Left renal cortex interstitium (tissue), 4 donors: Measurements from ENCODE around the gene CTBS. TPM values are rescaled to one million over a fixed set of nuclear protein-coding genes. Genes with fewer than 3 reads are reported as not detected.
A peak's percentile ranks its signal among the peaks of the same experiment; 100 is the strongest.

Experiments
- DNase-seq, 4 donors: peaks; one replicate each; pipeline ENCODE4 v3.0.0-alpha.2; 2013; ENCODE audit warnings: low read depth in 4 of 4, low spot score in 2 of 4, missing footprints in 1 of 4
- polyA plus RNA-seq, 4 donors: library from polyadenylated mRNA; unstranded; fragments of 120-200 nt; gene quantifications; one replicate each; pipeline ENCODE4 v1.2.1, GENCODE V29; 2013; ENCODE audit not compliant: insufficient read length in 4 of 4

The CTBS gene
- polyA plus RNA-seq, 4 donors = 23.3 to 26.6 (median 23.9) TPM

DNA sequence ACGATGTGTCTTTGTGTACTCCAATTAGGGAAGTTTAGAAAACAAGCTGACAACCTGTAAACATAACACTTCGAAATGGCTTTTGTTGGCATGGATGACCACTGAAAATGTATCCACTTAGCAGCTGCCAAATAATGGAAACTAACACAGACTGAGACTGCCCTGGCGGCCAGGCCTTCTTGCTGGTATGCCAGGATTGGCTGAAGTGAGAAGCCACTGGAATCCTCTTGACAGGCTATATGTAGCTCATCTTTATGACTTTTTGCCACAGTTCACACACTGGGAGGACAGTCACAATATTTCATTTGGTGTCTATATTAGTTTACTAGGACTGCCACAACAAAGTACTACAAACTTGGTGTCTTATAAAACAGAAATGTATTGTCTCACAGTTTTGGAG is 12.9 kb upstream of the CTBS start:
- DNase-seq = no peak

DNA sequence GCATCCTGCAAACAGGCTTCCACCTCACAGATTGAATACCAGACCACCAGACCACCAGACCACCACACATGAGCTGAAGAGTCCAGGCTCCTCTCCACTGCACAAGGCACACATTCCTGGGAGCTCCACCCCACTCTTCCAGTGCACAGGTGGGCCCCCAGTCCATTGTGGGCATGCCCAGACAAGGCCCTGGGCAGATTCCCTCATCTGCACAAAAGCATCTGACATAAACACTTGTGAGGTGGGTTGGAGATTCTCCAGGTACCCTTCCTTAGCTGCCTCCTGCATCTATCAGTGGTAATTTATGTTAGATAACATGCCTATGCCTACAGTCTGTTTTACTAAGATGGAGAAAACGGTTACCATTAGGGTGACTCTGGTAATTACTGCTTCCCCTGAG is 11.6 kb upstream of the CTBS start:
- no peak for DNase-seq

DNA sequence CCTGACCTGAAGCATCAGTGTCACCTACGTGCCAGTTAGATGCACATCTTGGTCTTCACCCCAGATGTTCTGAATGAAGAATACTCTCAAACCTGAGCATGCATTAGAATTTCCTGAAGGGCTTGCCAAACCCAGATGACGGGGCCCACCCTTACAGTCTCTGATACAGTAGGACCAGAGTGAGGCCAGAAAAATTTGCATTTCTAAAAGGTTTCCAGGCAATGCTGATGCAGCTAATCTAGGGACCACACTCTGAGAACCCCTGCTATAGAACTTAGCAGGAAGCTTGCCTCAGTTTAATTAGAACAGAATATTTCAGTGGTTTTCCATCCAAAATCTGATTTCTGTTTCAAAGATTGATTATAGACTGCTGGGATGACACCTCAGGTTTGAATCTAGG is 9.9 kb upstream of the CTBS start:
- no peak for DNase-seq

DNA sequence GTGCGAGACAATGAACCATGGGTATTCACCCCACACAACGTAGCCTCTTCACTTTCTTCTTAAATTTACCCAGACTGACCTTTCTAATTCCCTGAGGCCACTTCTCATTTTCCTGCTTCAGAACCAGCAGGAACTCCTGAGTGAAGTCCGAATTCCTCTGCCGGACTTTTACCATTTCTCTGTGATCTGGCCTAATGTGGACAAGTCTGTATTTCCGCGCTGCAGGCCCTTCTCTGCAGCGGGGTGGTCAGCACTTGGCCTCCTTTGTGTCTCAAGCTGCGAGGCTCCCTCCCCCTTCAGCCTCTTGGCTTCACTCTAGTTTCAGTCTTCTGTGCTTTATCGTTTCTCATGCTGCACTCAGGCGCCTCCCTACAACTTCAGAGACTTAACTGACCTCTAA is 9.4 kb upstream of the CTBS start:
- no peak for DNase-seq

DNA sequence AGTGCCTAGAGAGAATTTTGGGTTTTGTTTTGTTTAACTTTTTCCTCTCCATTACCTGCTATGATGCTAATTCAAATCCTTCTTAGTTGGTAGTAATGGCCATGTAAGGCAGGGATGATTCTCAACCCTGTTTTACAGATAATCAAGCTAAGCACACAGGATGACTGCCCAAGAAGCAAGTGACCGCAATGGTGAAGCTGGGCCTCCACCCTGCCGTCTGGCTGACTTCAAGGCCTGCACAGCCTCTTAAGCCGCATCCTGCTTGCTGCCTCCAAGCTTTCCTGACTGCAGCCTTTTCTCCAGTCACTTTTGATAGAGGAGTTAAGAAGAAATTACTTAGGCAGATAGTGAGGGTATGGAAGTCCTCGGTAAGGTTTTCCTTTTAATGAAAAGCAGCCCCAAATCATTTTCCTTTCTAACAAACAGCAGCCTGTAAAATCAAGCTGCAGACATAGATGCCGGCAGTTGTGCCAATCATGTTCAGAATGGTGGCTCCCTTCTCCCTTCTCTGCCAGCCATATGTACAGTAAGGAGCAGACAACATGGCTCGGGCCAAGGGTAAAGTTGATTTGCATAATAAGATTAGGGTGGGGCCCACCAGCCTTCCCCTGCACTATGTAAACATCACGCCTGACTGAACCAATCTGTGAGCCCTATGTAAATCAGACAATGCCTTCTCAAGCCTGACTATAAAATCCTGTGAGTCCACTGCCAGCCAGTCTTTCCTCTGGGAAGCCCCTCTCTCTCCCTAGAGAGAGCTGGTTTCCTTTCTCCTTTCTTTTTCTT is 8.8 kb upstream of the CTBS start:
- peak in 1 of 4 donors; percentile 11 for DNase-seq

DNA sequence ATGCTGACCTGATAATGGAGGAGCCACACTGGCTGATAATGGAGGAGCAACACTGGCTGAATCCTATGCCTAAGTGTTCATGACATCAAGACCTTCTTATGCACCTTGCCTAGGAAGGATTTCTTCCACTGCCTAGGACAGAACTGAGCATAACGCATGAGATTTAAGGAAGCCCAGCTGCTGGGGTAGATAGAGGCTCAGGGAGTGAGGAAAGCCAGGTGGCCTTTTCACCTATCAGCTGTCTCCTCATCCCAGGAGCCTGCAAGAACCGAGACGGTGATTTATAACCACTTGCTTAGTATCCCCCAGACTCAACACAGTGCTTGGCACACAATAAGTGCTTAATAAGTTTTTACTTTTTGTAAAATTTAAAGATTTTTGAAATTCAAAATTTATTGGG is 7.4 kb upstream of the CTBS start:
- no peak for DNase-seq

DNA sequence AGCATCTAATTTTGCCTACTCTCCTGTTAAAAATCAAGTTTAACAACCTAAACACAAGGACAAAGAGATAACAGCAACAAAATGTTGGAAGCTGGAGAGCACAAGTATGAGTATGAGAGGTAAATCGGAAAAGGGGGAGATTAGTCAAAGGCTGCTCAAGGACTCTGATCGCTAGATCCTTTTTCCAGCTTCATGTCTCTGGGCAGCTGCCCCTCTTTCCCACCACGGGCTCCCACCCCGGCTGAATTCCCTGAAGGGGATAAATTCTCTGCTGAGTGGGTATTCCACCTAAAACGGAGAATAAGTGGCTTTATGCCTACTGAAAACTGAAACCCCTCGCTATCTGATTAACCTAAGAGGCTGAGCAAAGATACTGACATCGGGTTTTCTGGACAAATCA is 696 bp upstream of the CTBS start:
- peak in 1 of 4 donors; percentile 10 for DNase-seq

DNA sequence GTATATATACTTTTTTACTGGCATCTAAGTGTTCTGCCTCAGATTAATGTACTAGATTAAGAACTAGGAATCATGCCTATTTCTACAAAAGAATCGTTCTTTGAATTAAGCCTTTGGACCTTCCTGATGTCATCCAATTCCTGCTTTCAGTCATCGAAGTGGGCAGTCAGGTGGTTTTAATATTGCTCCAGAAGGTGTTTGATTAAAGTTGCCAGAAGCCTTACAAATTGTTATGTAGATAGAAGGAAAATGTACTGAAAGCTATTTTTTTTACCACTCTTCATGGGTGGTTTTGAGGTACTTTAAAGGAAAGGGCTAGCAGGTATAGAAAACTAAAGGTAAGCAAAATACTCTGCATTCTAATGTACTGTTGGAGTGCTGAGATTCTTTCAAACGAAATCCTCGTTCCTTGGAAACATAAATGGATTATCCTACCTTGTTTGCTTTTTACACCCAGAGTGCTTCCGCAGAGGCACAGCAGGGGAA is 716 bp downstream of the CTBS start:
- peak in 1 of 4 donors; percentile 8 for DNase-seq

DNA sequence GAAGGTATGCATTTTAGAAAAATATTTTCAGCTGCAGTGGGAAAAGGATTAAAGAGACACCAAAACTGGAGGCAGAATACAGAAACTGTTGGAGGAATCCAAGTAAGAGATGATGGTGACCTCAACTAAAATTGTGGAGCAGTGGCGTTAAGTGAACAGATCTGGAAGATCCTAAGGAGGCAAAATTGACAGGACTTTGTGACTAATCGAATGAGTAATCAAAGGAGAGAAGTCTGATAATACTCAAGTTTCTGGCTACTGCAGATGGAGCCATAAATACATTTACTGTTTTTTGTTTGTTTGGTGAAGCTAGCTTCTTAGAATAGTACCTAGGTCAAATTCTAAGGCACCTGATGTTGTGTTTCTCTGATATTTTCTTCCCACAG is 3.1 kb downstream of the CTBS start:
- no peak for DNase-seq

DNA sequence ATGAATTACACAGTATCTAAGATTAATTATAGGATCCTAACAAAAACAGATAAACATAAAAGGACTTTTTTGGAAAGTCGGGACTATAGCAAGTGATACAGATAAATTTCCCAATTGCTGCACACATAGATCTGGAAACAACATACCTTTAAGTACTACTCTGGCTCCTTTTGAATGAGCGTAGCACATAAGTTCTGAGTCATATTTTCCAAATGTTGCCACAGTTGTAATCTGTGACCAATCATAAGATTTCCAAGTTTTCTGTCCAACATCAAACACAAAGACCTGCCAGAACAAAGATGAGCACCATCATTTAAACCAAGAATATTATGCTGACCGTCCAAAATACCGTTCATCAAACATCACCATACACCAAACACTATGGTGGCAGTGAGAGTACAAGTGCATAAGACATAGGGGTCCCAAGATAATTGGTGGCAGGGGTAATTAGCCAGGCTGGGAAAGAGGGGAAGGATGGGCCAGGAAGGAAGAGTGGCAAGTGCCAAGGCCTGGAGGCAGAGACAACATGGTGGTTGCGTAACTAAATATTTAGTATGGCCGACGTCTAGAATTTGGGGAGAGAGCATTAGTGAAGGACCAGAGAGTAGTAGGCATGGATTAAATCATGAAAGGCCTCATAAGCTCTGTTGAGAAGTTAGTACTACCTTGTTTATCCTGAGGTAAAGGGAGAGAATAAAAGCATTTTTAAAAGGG is 3.6 kb downstream of the CTBS start:
- DNase-seq = no peak

DNA sequence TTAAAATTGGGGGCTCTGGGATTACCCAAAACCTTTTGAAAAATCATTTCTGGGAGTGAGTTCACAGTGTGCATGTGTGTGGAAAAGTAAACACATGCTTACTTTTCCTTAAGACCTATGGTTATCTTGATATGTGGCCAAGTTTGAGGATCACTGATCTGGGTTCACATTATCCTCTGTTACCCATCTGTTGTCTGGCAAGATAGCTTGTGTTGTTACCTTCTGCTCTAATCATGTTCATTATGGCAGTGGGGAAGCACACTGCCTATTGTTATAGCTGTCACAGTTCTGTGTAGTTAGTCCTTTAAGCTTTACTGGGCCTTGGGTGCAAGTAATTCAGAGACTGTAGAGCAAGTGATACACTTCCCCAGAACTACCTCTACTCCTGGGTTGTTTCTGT is 5.0 kb downstream of the CTBS start:
- DNase-seq = no peak

DNA sequence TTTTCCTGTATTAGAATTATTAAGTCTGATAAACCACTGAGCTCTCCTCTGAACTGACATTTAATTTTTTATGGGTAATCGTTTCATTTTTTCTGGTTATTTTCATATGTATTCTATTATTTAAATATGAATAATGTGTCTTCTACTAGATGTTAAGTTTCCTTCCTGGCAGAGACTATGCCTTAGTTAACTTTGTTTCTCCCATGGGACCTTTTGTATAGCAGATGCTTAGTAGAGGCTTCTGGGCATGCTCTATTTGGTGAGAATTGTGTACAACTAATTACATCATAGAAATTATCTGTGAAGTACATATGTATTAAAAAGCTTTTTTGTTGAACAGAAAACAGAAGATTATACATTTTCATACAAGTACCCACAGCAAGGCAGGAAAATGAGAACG is 23.4 kb downstream of the CTBS start:
- no peak for DNase-seq

DNA sequence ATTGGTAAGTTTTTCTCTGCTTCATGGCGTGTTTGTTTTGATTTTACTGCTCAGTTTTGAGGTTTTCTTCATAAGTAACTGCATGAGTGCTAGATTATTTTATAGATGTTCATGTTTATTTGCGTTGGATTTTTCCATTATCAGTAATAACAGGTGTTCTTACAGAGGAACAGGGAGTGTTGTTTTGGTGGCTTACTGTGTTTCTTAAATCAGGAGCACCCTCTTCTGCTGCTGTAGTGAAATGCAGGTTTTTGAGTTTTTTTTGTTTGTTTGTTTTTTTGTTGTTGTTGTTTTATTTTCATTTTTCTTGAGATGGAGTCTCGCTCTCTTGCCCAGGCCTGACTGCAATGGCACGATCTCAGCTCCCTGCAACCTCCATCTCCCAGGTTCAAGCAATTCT is 32.6 kb downstream of the CTBS start:
- no peak for DNase-seq

DNA sequence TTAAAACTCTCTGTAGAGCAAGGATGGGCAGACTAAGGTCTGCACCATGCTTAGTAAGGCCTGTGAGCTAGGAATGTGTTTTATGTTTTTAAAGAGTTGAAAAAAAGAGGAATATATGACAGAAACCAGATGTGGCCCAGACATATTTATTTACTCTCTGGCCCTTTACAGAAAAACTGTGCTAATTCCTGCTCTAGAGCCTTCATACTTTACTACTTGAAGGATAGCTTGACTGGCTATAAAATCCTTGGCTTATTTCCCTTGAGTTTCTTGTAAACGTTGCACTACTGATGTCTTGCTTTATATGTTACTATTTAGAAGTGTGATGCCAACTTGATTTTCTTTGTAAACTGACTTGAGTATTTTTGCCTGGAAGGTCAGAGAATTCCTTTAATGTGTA is 33.5 kb downstream of the CTBS start:
- peak in 3 of 4 donors; percentile 0 to 15 (median 4) for DNase-seq

DNA sequence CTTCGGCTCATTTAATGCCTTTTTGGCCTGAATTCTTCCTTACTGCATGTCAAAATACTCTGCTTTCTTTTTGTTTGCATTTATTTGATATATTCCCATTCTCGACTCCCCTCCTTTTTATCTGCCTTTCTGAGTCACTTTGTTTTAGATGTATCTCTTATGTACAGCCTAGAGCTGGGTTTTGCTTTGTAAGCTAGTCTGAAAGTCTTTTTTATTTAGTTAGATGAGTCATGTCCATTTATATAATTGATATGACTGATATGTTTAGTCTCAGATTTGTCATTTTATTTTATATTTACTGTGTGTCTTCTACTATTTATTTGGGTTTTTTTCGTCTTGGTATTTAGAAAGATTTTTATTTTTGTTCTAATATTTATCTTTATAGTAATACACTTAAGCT is 34.3 kb downstream of the CTBS start:
- no peak for DNase-seq

DNA sequence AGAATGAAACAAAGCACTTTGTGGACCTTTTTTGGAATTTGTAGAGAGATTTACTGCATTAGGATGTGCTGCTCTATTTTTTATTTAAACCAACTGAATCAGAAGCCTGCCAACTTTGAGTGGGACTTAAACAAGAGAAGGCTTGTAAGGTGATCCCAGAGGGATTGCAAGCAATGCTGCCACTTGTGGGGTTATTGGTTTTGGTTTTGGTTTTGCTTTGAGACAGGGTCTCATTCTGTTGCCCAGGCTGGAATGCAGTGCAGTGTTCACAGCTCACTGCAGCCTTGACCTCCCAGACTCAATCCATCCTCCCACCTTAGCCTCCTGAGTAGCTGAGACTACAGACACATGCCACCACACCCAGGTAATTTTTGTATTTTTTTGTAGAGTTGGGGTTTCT is 35.6 kb downstream of the CTBS start:
- DNase-seq = no peak

DNA sequence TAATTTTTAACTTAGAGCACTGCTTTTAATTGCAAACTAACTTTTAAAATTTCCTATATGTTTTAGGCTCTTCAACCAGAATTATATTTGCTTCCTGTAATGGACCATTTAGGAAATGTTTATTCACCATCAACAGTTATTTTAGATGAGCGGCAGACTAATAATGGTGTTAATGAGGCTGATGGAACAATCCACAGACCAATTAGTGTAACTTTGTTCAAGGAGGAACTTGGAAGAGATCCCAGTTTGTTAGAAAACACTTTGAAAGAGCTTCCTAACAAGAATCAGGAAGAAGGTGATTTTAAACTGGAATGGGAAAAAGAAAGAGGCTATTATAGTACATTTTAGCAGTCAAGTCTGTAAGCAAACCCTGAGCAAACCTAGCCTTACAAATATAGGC is 48.5 kb downstream of the CTBS start:
- no peak for DNase-seq

DNA sequence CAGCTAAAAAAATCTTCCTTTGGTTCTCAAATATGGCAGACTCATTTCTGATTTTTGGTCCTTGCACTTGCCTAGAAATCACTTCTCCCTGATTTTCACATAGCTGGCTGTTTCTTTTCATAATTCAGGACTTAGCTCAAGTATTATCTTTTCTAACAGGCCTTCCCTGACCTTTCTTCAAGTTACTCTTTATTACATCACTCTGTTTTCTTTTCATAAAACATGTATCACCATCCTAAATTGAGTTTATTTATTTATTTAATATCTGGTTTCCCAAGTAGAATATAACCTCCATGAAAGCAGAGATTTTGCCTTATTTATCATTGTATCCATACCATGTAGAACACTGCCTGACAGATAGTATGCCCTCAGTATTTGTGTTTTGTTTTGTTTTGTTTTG is 49.6 kb downstream of the CTBS start:
- DNase-seq = no peak

DNA sequence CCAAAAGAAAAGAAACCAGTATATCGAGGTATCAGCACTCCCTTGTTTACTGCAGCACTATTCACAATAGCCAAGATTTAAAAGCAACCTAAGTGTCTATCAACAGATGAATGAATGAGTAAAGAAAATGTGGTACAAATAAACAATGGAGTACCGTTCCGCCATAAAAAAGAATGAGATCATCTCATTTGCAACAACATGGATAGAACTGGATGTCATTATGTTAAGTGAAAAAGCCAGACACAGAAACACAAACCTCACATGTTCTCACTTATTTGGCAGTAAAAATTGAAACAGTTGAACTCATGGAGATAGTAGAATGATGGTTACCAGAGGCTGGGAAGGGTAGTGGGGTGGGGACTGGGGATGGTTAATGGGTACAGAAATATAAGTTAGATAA is 63.6 kb downstream of the CTBS start:
- no peak for DNase-seq

DNA sequence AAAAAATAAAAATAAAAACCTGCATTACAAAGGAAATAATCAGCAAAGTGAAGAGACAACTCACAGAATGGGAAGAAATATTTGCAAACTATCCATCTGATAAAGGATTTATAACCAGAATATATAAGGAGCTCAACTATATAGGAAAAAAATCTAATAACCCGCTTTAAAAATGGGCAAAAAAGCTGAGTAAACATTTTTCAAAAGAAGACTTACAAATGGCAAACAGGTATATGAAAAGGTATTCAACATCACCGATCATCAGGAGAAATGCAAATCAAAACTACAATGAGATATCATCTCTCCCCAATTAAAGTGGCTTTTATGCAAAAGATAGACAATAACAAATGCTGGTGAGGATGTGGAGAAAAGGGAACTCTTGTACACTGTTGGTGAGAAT is 64.1 kb downstream of the CTBS start:
- no peak for DNase-seq

DNA sequence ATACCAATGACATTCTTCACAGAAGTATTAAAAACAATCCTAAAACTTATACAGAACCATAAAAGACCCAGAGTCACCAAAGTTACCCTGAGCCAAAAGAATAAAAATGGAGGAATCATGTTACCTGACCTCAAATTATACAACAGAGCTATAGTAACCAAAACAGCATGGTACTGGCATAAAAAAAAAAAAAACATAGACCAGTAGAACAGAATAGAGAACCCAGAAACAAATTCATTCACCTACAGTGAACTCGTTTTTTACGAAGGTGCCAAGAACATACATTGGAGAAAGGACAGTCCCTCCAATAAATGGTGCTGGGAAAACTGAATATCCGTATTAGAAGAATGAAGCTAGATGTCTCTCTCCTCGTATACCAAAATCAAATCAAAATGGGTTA is 65.2 kb downstream of the CTBS start:
- no peak for DNase-seq

DNA sequence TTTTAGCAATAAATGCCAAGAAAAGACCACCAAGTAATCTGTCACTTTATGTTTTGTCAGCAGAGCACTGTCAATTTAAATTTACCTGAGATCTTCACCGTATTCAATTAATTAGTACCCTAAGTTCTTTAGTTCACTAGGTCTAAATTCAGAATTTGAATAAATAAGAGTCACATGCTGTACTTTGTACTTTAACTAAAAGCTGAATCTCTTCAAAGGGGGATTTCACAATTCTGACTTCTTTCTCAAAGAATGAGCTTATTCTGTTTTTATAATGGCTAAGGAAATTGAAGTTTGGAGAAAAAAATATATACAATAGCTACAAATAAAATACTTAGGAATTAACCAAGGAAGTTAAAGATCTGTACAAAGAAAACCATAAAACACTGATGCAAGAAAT is 65.7 kb downstream of the CTBS start:
- DNase-seq = no peak
